Prostate gland (tissue), 2 donors: ENCODE measurements around the gene ADM2.

Experiments used
- CTCF ChIP-seq, 4 experiments: fragments of 200-600 bp in 2 of 4; fragments of 450-650 bp in 2 of 4; sonication (generic) in 2 of 4; IDR thresholded peaks; 1 replicate in 3 of 4; 2 replicates in 1 of 4; pipeline ENCODE4 v1.5.1; 2016 to 2019; ENCODE audit warnings: antibody characterized with exemption in 4 of 4, mild to moderate bottlenecking in 2 of 4, moderate library complexity in 2 of 4
- POLR2AphosphoS5 ChIP-seq: sonication (generic); formaldehyde crosslinking; IDR thresholded peaks from one replicate; pipeline ENCODE4 v1.6.1; 2017; ENCODE audit warnings: antibody characterized with exemption

GRCh38 chr22:50507991-50508884 lies 26.9 kb downstream of the ADM2 start, which contains the start of gene NCAPH2:
- TF ChIP-seq CTCF (IDR thresholded peaks at IDR 0.05) = peak in 1 of 4 experiments; percentile 47
- TF ChIP-seq POLR2AphosphoS5 = peak; percentile 99
